ENCODE data around the gene TMIE. TPM values are rescaled to one million over a fixed set of nuclear protein-coding genes. Genes with fewer than 3 reads are reported as not detected.
A peak's percentile ranks its signal among the peaks of the same experiment; 100 is the strongest.

Gene TMIE
- total and polyA plus RNA-seq, 2 of the 8 experiments (the other 6 are each of a cell fraction or from before 2014, with no cell fraction given), result 0.45 to 0.67 TPM

DNA sequence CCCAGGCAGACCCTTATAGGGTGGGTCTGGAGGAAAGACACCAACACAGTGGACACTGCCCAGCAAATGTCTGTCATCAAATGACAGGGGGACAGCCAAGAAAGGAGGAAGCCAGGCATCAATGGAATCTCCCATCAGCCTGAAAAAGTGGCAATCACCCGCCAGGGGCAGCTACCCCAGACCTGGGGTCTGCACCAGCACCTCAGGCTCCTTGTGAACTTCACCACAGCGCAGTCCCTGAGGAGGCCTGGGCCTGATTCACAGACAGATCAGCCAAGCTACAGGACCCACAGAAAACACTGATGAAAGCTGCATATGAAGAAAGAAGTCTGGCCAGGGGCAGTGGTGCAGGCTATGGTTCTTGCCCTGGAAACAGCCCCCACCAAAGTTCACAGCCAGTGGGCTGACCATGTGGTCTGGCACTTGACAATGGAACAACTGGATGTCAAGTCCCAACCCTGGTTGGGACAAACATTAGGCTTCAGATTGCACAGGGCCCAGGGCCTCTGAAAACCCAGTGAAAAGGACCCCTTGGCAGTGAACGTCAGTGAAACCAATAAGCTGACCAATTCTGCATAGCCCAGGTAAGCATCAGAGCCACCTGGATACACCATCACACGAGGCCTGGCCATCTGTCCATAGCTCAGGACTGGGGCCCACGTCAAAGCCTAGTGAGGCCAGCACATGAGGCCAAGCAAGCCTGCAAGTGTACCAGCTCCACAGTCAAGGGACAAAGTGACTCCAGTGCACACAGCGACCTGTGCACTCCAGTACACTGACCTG lies 36.8 kb upstream of the TMIE start:
- H4K5ac ChIP-seq (ENCODE audit: insufficient read length, low read depth, low read length), result no peak overlapping the region
- H2BK20ac ChIP-seq (ENCODE audit: low read length), result peak overlapping the region; percentile 75; the same call in 1 of the 2 replicates
- DNase-seq (ENCODE audit: low read depth in 1 of 2, low spot score in 2 of 2) (no peak), FAIRE-seq (no peak)
- no peak overlapping the region for H3K27ac ChIP-seq (ENCODE audit: low read depth, low read length)
- TF ChIP-seq ASH2L (IDR thresholded peaks at IDR 0.05; ENCODE audit: low read length) (no peak), TCF12 (IDR thresholded peaks at IDR 0.05; ENCODE audit: low read depth, low read length) (no peak), NRF1 (IDR thresholded peaks at IDR 0.05; ENCODE audit: low read depth, low read length) (no peak), GTF2F1 (IDR thresholded peaks at IDR 0.05; ENCODE audit: borderline replicate concordance, low read depth, low read length) (no peak), HDAC6 (IDR thresholded peaks at IDR 0.05; ENCODE audit: low read depth, low read length) (no peak), RBBP5 (IDR thresholded peaks at IDR 0.05; ENCODE audit: borderline replicate concordance, low read depth, low read length) (no peak), GABPA (IDR thresholded peaks at IDR 0.05; ENCODE audit: borderline replicate concordance, insufficient read depth, low read length) (no peak), EZH2 (IDR thresholded peaks at IDR 0.05; ENCODE audit: low read depth, low read length, severe bottlenecking) (no peak)
- no peak overlapping the region for H2BK120ac ChIP-seq (replicated peaks; ENCODE audit: low read depth, low read length)
- no peak overlapping the region for H2BK5ac ChIP-seq (ENCODE audit: low read depth, low read length)
- peak overlapping the region; percentile 27; the same call in 1 of the 2 replicates for H2BK12ac ChIP-seq (ENCODE audit: low read depth, low read length)
- H2BK15ac ChIP-seq (ENCODE audit: low read length), result peak overlapping the region; percentile 83; the same call in 1 of the 2 replicates
- no peaks in the 10 kb centered on the region for H3K23me2 ChIP-seq (ENCODE audit: low read depth, low read length)
- ChIA-PET CTCF (ENCODE audit: partially characterized antibody) (interaction anchor here (0.5 to 5.7 kb wide), 34 partner anchors 7 to 334 kb away, joined by 3 to 41 read pairs (median 4); partner anchors contain the start of gene MYL3), POLR2A (ENCODE audit: partially characterized antibody) (interaction anchor here (0.9 to 2.0 kb wide), 5 partner anchors 10 to 82 kb away, joined by 3 to 7 read pairs (median 3); no protein-coding TSS in a partner anchor)
- no peaks in the 10 kb centered on the region for H3K79me1 ChIP-seq (ENCODE audit: low read depth, low read length)
- H3K4me3 ChIP-seq (ENCODE audit: extremely low read depth in 1 of 4, insufficient read depth in 2 of 4, low read depth in 3 of 4, low read length in 4 of 4), result no peak overlapping the region
- no peak overlapping the region for H3K4me2 ChIP-seq (ENCODE audit: insufficient read depth in 1 of 2, low read depth in 2 of 2, low read length in 2 of 2)
- no peaks in the 10 kb centered on the region for H3K36me3 ChIP-seq (ENCODE audit: control insufficient read depth in 2 of 4, insufficient read depth in 4 of 4, low read length in 3 of 4)
- no peak overlapping the region for H3K9ac ChIP-seq (replicated peaks in 1 of 4; ENCODE audit: extremely low read depth in 1 of 4, low read depth in 3 of 4, low read length in 3 of 4)
- H2AFZ ChIP-seq (ENCODE audit: low read length), result no peak overlapping the region
- H3K79me2 ChIP-seq (ENCODE audit: control insufficient read depth in 1 of 2, insufficient read depth in 2 of 2, low read length in 2 of 2), result no peaks in the 10 kb centered on the region
- no peaks in the 10 kb centered on the region; a peak in 1 of 7 replicates for H3K27me3 ChIP-seq (replicated peaks in 1 of 4; ENCODE audit: control insufficient read depth in 3 of 4, extremely low read depth in 1 of 4, insufficient read depth in 3 of 4, low read length in 3 of 4)
- no peaks in the 10 kb centered on the region for H4K20me1 ChIP-seq (replicated peaks in 1 of 2; ENCODE audit: control insufficient read depth in 1 of 2, insufficient read depth in 2 of 2, low read length in 2 of 2)
- no peak overlapping the region for H3K23ac ChIP-seq (ENCODE audit: insufficient read length)
- H3K9me3 ChIP-seq (ENCODE audit: insufficient read depth in 2 of 2, low read depth in 1 of 2, low read length in 1 of 2), result no peaks in the 10 kb centered on the region
- no peak overlapping the region for H4K8ac ChIP-seq (ENCODE audit: extremely low read depth, insufficient read depth, low read length)
- H2AK5ac ChIP-seq (ENCODE audit: low read depth, low read length), result no peak overlapping the region
- peaks cover 22 to 39% (median 27%) of the 10 kb centered on the region in 4 experiments for H3K4me1 ChIP-seq (replicated peaks in 1 of 4; ENCODE audit: control insufficient read depth in 3 of 4, insufficient read depth in 4 of 4, low read length in 3 of 4)
- no peak overlapping the region; the same call in 1 of the 2 replicates for H3K18ac ChIP-seq (ENCODE audit: extremely low read depth, low read length)
- H3K56ac ChIP-seq (replicated peaks; ENCODE audit: insufficient read length, low read depth, low read length), result no peak overlapping the region
- WGBS, 2 experiments (ENCODE audit: extremely low coverage in 1 of 2, insufficient coverage in 1 of 2, insufficient read length in 1 of 2, insufficient replicate concordance in 2 of 2, low coverage in 1 of 2, low lambda C conversion rate in 2 of 2, missing lambda C conversion rate in 1 of 2), result 88% methylated on average over 6 of the region's 6 CpGs; no CpG with 5 or more reads in 1 of the 2 experiments
- H3K4ac ChIP-seq (replicated peaks; ENCODE audit: insufficient read length, low read depth, low read length), result no peak overlapping the region
- no peak overlapping the region for H4K91ac ChIP-seq (replicated peaks; ENCODE audit: insufficient read length, low read length)
- no peak overlapping the region for H3K14ac ChIP-seq (ENCODE audit: insufficient read length)
